Activated CD8-positive, alpha-beta memory T cell treated with anti-CD3 and anti-CD28 coated beads for 1 hour (primary cell): ENCODE results near the gene PAIP2.
"Not testable (repeated sequence)": the region's sequence is repeated elsewhere in the genome, so short reads cannot be mapped to it uniquely, and the experiment has no call there.

Source experiments
- DNase-seq, 2 donors: peaks; one replicate each; pipeline ENCODE4 v3.0.0-alpha.2; 2020; ENCODE audit warnings: low read depth in 1 of 2; ENCODE audit errors: extremely low read depth in 1 of 2

The PAIP2 gene

DNA sequence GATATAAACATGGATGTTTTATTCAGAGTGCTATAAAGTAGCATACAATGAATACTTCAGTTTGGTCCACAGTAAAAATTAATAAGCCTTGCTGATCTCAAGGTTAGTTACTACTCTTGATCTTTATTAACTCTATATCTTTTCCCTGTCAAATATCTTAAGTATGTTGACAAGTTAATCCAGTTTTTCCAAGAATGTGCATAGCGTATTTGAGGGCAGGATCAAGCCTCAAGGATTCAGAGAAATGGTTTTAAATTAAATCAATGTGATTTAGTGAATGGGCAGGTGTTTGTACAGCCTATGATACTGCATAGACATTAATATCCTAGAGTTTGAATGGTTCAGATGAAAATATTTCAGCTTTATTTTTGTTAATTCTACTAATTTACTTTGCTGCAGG is 27.4 kb upstream of the PAIP2 start:
- DNase-seq = no peak

DNA sequence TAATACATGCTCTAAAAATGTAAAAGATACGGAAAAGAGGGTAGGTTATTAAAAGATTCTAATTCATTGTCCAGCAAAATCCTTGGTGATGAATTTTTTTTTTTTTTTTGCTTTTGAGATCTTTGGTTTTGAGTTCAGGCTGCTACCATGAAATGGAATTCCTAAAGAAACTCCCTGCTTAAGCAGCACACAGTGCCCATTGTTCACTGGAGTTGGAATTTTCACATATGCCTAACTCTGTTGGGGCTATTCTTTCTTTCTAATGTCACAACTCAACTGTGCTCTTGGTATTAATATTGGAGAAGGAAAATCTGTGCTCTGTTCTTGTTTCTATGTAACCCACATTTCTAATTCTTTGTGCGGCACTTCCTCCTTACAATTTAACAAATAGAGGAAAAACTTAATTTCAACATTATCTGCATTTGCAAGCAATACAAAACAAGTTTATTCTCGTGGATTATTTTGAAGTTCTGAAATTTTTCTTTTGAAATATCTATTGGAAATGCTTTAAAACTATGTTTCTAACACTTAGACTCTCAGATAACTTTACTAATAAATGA is 26.5 kb upstream of the PAIP2 start:
- DNase-seq = no peak

DNA sequence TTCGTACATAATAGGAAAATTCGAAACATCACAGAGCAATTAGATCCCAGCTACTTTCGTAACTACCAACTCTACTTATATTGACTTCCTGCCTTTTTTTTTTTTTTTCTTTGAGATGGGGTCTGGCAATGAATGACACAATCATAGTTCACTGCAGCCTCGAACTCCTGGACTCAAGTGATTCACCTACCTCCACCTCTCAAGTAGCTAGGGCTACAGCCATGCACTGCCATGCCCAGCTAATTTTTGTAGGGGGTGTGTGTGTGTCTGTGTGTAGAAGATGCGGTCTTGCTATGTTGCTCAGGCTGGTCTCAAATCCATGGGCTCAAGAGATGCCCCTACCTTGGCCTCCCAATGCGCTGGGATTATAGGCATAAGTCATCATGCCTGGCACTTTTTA is 5.8 kb upstream of the PAIP2 start:
- DNase-seq = no peak

DNA sequence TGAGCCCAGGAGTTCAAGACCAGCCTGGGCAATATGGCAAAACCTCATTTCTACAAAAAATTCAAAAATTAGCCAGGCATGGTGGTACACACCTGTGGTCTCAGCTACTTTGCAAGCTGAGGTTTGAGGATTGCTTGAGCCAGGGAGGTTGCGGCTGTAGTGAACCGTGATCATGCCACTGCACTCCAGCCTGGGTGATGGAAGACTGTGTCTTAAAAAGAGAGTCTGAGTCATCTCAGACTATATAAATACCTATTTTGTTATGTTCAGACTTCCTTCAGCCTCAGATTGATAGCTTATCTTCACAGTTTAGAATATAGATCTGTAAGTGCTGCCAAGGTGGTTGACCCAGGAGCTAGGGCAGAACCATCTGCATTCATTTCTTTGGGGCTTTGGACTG is 1.6 kb upstream of the PAIP2 start:
- DNase-seq = no peak

DNA sequence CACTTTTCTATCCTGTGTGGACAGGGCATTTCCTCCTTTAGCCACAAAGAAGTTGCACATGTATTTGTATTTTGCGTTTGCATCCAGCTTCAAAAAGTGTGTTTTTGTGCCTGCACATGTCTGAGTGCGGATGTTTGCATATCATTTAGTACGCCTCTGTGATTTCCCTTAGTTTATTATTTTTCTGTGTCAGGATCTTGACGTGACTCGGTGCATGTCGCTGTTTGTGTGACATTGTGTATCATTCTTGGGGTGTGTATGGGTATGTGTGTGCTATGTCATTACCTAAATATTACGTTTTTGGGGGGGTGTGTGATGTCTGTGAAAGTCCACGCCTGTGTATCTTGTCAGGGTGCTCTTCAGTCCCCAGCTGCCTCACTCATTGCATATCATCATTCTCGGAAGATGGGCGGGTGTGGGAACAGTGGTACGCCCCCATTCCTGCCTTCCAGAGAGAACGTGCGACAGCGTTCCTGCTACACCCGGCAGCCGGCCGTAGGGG is 416 bp upstream of the PAIP2 start:
- DNase-seq = no peak

DNA sequence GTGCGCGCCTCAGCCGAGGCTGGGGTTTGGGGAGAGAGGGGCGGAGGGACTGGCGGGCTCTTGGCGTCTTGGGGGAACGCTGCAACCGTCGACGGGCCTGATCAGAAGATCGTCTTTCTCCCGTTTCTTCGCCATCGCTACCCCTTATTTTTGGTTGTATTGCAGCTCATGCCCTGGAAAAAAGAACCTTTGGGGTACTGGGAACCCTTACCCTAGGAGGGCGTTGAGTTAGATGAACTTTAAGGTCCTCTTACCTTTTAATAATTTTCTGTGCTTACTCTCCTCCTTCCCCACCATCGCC is 719 bp downstream of the PAIP2 start:
- peak; percentile 54 to 71 for DNase-seq

DNA sequence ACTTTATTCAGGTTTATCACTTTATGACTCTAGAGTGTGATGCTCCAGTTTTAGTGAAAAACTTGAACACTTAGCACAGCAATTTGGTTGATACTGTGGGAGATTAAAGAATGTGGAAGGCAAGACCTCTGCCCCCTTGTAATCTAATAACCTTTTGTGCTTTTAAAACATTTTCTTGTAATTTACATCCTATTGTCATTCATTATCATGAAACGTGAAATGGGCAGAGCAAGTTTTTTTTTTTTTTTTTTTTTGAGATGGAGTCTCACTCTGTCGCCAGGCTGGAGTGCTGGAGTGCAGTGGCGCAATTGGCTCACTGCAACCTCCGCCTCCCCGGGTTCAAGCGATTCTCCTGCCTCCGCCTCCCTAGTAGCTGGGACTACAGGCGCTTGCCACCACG is 1.8 kb downstream of the PAIP2 start:
- no peak for DNase-seq

DNA sequence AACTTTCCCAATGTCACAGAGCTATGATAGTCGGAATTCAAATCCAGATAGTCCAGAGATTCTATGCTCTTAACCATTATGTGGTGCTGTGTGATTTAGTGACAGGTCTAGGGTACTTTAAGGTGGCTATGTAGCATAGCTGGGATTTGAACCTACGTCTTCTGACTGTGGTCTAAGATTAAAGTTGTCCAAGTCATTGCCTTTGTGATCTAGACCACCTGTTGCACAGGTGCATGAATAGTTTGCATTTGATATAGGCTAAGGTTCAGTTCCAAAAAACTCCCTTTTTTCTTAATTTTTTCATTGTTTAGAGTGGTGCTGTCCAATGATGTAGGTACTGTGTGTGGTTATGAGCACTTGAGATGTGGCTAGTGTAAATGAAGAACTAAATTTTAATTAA is 2.5 kb downstream of the PAIP2 start:
- DNase-seq = no peak

DNA sequence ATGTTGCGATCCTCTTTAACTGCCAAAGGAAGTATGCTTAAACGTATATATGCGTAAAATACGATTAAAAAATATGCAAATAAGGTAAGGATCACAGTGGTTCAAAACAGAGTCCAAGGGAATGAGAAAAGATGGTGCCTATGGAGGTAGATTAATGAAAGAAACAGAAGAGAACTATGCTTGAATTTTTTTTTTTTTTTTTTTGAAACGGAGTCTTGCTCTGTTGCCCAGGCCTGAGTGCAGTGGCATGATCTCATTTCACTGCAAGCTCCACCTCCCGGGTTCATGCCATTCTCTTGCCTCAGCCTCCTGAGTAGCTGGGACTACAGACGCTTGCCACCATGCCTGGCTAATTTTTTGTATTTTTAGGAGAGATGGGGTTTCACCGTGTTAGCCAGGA is 3.8 kb downstream of the PAIP2 start:
- DNase-seq = not testable (repeated sequence)

DNA sequence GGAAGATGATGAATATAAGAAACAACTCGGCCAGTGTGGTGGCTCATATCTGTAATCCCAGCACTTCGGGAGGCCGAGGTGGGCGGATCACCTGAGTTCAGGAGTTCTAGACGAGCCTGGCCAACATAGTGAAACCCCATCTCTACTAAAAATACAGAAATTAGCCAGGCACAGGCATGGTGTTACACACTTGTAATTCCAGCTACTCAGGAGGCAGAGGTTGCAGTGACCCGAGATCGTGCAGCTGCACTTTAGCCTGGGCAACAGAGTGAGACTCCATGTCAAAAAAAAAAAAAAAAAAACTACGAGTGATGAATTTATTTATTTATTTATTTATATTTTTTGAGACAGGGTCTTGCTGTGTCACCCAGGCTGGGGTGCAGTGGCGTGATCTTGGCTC is 6.2 kb downstream of the PAIP2 start:
- not testable (repeated sequence) for DNase-seq

DNA sequence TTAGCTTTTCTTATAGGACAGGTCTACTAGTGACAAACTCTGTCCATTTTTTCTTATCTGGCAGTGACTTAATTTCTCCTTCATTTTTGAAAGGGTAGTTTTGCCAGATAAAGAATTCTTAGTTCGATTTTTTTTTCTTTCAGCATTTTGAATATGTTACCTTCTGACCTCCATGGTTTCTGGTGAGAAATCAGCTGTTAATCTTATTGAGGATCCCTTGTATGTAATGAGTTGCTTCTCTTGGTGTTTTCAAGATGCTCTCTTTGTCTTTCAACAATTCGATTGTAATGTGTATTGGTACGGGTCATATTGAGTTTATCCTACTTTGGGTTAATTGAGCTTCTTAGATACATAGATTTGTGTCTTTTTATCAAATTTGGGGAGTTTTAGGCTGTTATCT is 12.5 kb downstream of the PAIP2 start:
- no peak for DNase-seq

DNA sequence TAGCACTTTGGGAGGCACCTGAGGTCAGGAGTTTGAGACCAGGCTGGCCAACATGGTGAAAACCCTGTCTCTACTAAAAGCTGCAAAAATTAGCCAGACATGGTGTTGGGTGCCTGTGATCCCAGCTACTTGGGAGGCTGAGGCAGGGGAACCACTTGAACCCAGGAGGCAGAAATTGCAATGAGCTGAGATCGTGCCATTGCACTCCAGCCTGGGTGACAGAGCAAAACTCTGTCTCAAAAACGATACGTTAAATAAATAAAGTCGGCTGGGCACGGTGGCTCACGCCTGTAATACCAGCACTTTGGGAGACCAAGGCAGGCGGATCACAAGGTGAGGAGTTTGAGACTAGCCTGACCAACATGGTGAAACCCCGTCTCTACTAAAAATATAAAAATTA is 14.2 kb downstream of the PAIP2 start:
- not testable (repeated sequence) for DNase-seq

DNA sequence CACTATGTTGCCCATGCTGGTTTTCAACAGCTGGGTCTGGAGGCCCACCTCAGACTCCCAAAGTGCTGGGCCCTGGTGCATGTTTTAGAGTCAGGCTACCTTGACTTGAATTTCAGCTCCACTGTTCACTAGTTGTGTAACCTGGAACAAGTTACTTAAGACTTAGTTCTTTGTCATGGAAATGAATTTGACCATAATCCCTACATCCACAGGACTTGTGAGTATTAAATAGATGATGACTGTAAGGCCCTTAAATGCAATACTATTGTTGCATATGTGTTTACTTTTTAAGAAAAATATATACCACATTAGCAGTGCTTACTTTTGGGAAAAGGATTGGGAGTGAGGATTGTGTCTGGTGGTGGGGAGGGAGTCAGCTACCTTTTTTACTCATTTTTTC is 16.4 kb downstream of the PAIP2 start:
- no peak for DNase-seq

DNA sequence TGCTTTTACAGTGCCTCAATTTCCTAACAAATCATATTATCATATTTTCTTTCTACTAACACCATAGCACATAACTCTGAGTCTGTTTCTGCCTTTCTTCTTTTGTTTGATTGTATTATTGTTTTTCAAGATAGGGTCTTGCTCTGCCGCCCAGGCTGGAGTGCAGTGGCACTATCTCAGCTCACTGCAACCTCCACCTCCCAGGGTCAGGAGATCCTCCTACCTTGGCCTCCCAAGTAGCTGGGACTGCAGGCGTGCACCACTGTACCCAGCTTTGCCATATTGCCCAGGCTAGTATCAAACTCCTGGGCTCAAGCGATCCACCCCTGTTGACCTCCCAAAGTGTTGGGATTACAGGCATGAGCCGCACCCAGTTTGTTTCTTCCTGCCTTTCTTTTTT is 18.7 kb downstream of the PAIP2 start:
- DNase-seq = no peak

DNA sequence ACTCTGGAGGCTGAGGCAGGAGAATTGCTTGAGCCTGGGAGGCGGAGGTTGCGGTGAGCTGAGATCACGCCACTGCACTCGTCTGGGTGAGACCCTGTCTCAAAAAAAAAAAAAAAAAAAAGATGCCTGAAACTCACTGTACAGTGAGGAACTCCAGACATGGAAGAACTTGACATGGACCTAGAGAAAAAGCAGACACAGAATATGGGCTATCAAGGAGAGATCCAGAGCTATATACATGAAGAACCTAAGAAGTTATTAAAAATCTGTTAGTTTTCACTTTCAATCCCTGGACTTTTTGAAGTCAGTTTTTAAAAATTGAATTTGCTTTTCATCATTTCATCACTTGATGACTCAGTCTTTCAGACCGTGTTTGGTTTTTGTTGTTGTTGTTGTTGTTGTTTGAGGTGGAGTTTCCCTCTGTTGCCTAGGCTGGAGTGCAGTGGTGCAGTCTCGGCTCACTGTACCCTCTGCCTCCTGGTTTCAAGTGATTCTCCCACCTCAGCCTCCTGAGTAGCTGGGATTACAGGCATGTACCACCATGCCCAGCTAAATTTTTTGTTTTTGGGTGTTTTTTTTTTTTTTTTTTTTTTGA is 20.3 kb downstream of the PAIP2 start:
- DNase-seq = no peak

DNA sequence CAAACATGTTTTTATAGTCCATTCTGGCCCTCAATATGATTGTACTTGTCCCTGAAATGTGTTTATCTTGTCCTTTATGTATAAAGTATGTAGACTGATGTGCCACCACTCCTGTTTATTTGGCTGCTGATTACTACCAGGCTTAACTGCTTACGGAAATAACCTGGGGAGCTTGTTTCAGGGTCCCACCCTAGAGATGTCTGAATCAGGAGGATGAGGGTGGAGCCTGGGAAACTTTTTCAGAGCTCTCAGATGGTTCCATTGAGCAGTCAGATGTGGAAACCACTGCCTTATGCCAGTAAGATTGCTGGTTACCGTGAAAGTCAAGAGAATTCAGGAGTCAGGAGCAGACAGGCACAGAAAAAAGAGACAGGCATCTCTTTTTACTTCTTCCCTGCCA is 22.3 kb downstream of the PAIP2 start:
- no peak for DNase-seq

DNA sequence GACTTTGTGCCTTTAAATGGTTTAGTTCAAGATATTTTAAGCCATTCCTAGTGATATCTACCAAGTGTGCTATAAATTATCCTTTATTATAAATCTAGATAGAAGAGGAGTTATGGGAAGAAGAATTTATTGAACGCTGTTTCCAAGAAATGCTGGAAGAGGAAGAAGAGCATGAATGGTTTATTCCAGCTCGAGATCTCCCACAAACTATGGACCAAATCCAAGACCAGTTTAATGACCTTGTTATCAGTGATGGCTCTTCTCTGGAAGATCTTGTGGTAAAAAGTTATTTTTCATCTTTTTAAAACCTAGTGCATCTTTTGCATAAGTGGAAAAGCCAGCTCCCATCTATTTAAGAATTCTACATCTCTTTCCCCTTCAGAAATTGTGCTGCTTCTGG is 22.8 kb downstream of the PAIP2 start:
- no peak for DNase-seq

DNA sequence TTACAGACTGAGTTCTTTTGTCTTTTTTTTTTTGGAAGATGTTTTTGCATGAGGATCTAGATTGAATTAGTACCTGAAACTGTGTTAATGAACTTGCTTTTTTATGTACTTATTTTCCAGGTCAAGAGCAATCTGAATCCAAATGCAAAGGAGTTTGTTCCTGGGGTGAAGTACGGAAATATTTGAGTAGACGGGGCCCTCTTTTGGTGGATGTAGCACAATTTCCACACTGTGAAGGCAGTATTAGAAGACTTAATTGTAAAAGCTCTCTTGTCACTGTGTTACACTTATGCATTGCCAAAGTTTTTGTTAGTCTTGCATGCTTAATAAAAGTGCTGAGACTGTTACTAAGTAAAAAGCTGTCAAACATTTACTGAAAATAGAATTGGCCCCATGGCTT is 27.0 kb downstream of the PAIP2 start:
- DNase-seq = no peak

DNA sequence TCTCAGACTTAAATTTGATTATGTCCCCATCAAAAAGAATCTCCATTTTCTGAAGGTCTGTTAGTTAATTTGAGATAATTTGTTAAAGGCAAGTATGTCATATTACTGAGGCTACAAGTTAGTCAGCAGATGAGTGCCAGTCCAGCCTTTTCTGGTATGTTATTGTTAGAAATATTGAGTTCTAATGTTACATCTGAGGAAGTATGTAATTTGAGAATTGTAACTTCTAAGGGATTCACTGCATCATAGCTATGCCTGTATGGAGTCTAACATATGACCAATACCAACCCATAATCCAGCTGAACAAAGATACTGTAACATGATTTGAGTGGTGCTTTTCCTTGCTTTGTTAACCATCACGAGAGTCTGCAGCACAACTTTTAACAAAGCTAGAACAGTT is 27.5 kb downstream of the PAIP2 start:
- no peak for DNase-seq

DNA sequence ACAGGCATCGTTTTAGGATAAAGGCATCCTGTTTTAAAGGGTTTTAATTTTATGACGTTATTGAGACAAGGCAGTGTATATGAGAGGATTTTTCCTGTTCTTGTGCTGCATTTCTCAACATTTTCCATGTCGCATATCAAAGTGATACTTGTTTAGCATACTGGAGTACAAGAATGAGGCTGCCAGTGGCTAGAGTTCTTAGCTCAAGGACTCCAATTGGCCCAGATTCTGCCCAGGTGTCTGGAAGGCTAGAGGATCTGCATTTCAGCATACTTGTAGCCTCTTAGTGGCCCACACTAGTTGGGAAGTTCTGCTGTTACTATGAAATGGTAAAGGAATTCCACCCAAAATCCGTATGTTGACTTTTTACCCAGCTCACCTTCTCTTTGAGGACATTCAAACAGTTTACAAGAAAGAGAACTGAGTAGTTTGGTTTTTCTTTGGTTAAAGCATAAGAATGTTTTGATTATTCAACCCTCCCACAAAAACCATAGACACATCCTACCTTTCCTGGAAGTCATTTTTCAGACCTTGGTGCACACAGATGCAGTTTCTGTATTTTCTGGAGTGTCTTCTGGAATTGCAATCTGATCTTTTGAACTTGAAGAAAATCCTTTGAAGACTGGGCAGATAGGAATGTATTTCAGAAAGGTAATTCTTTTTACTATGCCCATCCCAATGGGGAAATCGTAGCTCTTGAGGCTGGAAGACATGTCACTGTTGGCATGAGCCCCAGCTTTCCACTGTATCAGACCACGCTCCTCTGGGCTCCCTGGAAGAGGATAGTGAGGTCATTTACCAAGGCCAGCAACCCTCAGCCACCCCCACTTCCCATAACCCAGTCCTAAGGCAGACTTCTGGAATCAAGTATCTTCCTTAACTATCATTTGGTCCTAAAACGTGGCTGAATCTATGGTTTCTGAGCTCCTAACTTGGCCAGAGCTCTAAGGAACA is 30.1 kb downstream of the PAIP2 start:
- DNase-seq = no peak

DNA sequence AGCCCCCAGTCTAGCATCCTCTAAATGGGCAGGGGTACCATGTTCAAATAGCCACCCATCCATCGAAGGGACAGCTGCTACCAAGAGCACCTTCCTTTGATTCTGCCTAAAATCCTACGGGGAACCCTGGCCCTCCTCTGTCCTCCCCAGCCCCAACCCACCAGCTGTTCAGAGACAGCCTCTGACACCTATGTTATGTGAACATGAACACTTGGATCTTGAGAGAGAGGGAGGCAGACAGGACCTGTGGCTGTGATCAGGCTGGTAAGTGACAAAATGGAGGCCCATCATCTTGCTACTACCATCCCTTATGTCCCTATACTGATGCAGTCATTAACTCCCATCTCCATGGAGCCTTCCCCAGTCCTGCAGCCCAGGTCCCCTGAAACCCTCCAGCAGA is 33.3 kb downstream of the PAIP2 start:
- DNase-seq = no peak

DNA sequence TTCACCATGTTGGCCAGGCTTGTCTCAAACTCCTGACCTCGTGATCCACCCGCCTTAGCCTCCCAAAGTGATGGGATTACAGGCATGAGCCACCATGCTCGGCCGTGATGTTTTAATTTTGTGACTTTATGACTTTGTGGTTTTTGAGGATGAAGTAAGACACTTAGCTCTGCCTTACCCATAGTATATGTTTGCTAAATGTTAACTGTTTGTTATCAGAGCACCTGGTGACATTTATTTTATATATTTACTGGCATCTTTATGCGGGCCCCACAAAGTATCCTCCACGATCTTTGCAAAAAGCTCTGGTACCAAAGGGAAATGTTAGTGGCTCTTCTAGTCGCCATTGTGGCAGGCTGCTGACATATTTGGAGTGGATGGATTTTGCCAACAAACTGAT is 34.7 kb downstream of the PAIP2 start:
- DNase-seq = no peak
